SK-N-MC (cell line): ENCODE data around the gene MAP7.

ENCODE experiments used
- EZH2 ChIP-seq: fragments of 200-600 bp; sonication (generic); IDR thresholded peaks from one replicate; pipeline ENCODE4 v1.6.1; 2017; ENCODE audit warnings: antibody characterized with exemption
- POLR2AphosphoS5 ChIP-seq: IDR thresholded peaks from 2 replicates; pipeline ENCODE4 v1.6.1; 2012; ENCODE audit warnings: mild to moderate bottlenecking, low read depth, low read length, borderline replicate concordance

DNA sequence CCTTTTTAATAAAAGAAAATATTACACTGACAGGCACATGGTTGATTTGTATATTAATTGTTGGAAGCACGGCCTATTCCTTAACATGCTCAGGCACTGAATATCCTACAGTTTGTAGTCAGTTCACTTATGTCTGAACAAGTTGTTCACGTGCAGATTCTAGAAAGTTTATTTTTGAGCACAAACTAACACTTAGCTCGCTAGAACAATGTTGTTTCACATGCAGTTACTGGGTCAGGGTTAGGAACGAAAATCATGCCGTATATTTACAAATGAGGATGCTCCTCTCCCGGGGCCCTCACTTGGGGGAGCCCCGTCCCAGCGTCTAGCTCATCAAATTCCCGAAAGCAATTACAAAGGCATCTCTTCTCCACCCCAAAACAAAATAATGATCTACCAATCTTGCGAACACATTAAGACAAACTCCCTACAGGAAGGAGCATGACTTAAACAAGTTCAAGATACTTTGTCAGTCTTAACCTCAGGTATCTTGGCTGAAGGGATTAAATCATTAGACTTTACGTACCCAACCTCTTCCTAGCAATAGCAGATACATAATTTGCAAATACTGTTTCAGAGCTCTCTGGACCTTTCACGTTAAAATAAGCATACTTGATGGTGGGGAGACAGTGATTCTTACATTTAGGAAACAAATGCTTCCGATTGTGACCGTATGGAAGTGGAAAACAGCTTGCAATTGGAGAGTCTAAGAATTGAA is 1.5 kb downstream of the MAP7 start:
- TF ChIP-seq EZH2: no peak
- no peak for TF ChIP-seq POLR2AphosphoS5
